ENCODE results near the gene ZNF771.
A peak's percentile ranks its signal among the peaks of the same experiment; 100 is the strongest.

Gene ZNF771

DNA sequence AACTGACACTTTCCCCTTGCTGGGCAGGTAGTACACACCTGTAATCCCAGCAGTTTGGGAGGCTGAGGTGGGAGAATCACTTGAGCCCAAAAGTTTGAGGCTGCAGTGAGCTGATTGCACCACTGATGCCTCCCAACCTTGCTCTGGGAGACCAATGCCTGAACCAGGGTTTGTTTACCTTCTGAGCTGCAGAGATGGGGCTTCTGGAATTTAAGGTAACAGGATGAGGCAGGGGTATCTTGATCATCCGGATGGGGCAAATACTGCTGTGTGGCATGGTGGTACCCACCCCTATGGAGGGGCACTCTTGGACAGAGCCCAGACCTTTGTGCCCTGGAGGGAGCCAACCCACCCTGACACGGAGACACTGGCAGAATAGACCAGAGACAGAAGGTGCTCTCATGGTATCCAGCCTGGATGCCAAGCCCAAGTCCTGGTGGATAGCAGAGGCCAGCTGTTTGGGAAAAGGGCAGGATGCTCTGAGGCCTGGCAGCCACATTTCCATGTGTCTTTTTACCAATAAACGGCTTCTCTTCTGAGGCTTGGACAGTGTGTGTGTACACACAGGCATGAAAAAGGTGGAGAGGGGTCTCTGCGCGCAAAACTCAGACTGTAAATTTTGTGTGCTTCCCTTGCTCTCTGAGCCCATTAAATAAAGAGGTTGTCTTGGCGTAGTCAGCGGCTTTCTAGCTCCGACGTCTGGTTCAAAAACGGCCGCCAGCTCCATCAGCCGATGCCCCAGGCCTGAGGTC is 7.8 kb upstream of the ZNF771 start:
- DNase-seq: no peak

DNA sequence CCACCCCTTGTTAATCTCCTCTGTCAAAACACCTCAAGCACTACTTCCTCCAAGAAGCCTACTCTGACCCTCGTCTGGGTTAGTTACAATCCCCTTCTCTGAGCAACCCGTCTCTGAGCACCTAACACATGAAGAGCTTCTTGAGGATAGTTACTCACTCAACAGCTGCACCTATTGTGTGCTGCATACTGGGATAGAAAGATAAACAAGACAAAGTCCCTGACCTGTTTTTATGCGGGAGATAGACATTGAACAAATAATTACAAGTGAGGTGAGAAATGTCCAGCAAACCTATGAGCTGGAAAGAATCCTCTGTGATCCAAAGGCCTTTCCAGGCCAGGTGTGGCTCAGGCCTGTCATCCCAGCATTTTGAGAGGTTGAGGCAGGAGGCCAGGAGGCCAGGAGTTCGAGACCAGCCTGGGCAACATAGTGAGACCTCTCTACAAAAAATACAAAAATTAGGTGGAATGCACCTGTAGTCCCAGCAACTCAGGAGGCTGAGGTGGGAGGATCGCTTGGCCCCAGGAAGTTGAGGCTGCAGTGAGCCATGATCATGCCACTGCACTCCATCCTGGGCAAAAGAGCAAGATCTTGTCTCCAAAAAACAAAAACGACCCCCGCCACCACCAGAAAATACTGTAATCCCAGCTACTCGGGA is 5.5 kb upstream of the ZNF771 start:
- no peak for DNase-seq

DNA sequence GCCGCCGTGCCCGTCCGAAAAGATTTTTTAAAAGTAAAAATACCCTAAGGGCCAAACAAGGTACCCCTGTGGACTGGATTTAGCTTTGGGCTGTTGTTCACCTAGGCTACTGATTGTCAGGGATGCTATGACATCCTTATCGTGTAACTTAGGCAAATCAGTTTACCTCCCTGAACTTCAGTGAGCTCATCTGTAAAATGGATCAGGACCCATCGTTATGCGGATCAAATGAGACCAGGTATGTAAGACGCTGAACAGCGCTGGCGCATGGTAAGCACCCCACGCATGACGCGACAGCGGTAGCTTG is 658 bp upstream of the ZNF771 start:
- no peak for DNase-seq

DNA sequence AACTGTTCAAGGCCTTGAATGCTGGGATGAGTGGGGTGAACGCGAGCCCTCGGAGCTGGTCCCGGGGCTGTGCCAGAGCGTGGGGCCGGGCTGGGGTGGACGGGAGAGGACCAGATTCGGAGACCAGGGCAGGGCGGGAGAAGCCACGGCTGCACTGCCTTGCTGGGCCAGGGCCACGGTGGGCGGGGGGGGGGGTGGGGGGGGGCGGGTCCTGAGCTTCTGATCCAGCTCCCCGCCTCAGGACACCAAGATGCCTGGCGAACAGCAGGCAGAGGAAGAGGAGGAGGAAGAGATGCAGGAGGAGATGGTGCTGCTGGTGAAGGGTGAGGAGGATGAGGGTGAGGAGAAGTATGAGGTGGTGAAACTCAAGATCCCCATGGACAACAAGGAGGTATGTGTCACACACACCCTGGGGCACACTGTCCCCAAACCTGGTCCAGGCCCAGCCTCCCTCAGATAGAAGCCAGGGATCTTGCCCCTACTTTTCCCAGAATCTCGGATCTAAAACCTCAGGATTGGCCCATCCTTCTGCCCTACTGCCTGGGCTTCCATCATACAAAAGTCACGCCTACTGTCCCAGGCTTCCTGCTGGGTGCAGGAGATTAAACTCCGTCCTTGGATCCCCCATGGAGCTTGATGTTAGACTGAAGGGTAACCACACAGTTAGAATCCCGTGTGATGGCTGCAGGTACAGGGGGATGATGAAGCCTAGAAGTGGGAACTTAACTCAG is 563 bp downstream of the ZNF771 start:
- no peak for DNase-seq

DNA sequence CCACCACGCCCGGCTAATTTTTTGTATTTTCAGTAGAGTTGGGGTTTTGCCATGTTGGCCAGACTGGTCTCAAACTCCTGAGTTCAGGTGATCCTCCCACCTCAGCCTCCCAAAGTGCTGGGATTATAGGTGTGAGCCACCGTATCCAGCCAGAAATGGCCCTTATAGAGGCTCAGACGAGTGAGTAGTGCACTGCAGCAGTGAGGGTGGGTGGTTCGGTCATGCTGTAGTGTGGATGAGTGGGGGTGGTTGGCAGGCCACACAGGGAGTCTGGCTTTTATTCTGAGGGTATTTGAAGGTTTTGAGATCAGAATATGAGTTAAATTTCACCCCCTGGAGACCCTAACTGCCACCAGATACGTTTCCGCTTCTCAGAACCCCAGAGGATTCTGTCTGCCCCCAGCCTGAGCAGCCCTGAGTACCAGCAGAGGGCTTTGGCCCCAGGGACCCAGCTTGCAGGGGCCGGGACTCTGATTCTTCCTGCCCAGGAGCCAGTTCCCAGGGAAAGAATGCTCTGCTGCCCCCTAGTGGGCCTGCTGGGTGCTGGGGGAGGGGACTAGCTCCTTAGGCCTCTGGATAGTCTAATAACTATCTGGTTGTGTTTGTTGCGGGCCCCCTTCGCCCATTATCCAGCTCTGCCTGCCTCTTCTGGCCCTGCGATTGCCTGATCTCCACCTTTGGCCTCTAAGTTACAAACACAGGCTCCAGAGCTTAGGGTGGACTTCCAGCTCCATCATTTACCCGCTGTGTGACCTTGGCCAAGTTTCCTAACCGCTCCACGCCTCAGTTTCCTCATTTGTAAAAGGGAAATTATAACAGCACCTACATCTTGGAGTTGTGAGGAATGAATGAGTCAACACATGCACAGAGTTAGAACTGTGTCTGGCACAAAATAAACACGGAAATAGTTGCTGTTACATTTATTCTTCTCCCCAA is 2.0 kb downstream of the ZNF771 start:
- DNase-seq: peak; percentile 95

DNA sequence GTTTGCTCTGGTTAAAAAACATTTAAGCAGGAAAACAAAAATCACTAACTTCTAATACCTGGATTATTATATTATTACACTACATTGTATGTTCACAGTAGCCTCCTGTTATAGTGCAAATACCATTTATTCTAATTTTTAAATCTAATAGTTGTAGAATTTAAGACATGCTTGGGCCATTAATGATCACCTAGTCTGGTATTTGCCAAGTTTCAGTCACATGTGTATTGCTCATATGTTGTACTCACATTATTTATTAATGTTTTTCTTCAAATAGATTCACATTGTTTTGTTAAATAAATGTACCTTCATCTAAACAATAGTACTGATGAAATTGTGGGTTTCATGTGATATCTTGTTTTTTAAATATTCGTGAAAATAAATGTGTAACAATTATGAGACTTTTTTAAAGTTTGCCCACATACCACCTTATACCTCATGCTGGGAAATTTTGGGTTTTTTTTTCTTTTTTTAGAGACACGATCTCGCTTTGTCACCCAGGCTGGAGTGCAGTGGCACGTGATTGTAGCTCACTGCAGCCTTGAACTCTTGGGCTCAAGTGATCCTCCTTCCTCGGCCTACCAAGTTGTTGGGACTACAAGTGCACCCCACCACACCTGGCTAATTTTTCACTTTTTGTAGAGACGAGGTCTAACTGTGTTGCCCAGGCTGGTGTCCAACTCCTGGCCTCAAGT is 5.9 kb downstream of the ZNF771 start:
- DNase-seq: no peak

DNA sequence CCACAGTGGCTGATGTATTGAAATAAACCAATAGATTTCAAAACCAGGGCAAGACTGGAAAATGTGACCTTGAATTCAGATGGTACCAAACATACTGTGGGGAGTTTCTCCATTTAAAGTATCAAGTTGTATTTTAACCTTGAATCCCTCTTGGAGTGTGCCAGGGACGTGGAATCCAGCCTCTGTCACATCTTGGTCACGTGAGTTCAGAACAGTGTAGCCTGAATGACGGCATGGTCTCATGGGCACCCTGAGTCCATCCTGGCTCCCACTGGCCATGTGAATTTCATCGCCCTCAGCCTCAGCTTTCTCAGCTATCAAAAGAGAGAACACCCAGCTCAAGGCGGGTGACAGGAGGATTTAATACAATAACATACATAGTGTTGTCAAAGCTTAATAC is 6.8 kb downstream of the ZNF771 start:
- no peak for DNase-seq

DNA sequence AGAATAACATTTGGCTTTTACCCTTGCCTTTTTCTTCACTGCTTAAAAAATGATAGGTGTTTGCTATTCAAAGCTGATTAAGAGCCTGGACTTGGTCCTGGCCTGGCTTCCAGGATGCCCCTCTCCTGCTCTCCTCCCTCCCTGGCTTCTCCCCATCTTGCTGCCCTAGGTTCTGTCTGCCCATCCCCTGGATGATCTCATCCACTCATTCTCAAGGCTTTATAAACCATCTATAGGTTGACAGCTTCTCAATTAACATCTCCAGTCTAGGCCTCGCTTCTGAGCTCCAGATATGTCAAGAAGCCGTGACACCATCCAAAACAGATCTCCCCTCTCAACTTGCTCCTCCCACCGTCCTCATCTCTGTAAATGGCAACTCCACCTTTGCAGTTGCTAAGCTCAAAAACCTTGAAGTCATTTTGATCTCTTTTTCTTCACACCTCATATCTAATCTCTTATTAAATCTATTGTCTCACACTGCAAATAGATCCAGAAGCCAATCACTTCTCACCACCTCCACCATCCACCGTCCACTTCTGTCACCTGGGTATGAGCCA is 8.7 kb downstream of the ZNF771 start:
- no peak for DNase-seq

DNA sequence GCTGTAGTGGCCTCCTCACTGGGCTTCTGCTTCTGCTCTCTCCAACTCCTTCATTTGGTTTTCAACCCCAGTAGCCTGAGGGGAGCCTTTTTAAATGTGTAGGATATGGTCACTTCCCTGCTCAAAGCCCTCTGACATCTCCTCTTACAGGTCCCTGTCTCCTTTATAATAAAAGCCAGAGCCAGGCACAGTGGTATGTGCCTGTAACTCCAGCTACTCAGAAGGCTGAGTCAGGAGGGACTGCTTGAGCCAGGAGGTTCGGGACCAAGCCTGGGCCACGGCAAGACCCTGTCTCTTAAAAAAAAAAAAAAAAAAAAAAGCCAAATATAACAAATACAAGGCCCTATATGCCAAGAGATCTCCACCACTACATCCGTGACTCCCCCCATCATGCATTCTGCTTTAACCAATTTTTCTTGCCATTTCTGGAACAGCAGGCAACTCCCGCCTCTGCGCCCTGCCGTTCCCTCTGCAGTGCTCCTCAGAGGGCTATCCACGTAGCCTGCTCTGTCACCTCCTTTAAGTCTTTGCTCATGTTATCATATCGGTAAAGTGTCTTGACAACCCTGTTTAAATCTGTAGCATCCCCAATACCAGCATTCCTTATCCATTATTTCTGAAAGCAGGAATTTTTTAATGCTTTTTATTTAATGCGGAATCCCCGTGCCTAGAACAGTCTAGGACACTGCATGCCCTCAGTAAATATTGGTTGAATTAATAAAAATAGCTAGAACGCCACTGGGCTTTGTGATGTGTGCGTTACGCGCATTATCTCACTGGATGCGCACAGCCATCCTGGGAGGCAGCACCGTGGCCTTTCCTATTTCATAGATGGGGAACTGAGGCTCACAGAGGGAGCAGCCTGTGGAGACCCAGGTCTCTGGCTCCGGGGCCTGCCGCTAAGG is 9.5 kb downstream of the ZNF771 start:
- no peak for DNase-seq

DNA sequence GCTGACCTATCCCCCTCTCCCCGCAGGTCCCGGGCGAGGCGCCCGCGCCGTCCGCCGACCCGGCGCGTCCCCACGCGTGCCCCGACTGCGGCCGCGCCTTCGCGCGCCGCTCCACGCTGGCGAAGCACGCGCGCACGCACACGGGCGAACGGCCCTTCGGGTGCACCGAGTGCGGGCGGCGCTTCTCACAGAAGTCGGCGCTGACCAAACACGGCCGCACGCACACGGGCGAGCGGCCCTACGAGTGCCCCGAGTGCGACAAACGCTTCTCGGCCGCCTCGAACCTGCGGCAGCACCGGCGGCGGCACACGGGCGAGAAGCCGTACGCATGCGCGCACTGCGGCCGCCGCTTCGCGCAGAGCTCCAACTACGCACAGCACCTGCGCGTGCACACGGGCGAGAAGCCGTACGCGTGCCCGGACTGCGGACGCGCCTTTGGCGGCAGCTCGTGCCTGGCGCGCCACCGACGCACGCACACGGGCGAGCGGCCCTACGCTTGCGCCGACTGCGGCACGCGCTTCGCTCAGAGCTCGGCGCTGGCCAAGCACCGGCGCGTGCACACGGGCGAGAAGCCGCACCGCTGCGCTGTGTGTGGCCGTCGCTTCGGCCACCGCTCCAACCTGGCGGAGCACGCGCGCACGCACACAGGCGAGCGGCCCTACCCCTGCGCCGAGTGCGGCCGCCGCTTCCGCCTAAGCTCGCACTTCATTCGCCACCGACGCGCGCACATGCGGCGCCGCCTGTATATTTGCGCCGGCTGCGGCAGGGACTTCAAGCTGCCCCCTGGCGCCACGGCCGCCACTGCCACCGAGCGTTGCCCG is 10.3 kb downstream of the ZNF771 start:
- peak; percentile 92 for DNase-seq

DNA sequence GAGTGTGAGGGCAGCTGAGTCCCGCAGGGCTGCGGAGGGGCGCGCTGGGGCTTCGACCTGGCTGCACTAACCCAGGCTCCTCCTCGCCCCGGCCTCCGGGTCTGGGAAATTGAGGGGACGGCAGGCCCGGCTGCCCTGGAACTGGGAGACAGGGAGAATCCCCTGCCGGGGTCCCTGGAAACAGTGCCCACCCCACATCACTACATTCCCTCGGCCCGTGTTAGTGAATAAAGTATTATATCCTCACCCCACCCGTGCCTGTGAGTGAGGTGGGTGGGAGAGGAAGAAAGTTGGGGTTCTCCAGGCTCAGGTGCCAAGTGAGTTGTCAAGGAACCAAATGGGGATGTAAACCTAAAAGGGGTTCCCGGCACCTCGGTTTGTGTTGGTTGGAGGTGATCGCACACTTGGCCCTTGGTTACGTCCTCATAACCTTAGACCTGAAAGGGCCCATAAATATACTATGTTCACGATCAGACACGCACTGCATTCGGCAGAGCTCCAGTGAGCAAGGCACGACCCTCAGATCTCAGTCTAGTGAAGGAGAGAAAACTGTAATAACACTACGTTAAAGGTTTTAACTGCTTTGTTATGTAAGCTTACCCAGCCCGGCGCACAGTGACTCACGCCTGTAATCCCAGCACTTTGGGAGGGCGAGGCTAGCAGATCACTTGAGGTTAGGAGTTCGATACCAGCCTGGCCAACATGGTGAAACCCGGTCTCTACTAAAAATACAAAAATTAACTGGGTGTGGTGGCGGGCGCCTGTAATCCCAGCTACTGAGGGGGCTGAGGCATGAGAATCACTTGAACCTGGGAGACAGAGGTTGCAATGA is 11.2 kb downstream of the ZNF771 start:
- DNase-seq: peak; percentile 27

DNA sequence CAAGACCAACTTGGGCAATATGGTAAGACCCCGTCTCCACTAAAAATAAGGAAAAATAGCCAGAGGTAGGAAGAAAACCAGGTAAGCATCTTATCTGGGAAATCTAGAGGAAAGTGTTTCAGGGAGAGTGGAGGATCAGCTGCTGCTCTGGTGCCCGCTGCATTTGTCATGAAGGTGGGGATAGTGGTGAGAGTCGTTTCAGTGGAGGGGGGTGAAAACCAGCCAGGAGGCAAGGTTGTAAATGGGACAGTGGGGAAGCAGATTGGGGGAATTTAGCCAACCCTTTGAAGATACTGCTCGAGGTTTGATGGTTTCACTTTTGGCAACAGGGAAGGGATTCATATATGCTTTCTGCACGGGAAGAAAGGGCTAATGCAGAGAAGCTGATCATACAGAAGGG is 13.6 kb downstream of the ZNF771 start:
- no peak for DNase-seq

DNA sequence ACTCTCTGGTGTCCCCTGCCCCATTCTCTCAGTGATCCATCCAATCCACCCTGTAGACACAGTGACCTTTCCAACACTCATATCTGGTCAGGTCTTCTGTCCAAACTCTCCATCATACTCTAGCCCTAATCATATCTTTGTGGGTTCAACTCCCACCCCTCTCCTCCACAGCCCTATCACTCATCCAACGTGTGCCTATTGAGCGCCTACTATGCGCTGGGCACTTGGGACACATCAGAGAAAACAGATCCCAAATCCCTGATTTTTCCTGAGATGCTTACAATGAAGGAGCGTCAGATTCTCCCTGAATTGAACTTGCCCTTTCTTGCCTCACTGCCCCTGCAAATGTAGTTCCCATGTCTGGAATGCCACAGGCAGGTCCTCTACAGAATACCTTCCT is 20.6 kb downstream of the ZNF771 start:
- no peak for DNase-seq

DNA sequence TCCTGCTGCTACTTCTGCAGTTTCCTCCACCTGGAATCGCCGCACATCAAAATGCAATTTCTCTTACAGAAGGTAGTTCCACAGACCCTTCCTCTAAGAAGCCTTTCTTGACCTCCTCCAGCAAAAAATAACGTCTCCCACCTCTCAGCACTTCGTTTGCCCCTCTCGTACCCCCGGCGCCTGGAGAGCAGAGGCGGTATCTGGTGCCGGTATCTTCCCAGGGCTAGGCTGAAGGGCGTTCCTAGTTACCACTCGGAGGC is 21.9 kb downstream of the ZNF771 start:
- no peak for DNase-seq

DNA sequence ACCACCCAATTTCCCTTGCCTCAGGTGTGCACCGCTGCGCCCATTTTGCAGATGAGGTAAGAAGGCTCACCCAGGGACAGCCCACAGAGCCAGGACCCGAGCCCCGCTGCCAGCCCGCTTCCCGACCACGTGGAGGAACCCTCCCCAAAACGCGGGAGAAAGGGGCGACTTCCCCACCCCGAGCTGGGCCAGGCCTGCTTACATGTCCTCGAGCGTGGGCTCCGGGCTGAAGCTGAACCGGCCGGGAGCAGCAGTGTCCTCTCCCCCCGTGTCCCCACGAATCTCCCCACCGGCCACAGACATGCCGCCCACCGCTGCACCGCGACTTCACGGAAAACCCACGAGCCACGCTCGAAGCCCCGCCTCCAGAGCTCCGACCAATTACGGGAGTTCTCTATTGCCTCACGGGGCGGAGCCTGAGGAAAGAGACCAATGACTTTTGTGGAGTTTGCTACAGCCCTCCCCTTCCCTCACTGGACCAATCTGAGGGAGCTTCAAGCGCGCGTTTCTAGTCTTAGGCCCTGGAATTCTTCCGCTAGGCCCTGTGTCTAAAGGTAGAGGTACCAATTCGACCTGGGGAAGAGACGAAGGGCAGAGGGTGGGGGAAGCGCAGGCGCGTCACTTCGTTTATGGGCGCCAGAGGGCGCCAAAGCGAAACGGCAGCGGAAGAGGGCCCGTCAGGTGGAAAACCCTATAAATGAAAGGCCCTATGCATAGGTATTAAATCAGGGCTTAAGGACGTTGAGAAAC is 22.4 kb downstream of the ZNF771 start, which contains the start of gene DCTPP1:
DCTPP1 (minus strand) TSS at position 353 of the 750 bp plus-strand sequence; CDS start at position 303, 50 bp downstream.
- DNase-seq: peak; percentile 98

DNA sequence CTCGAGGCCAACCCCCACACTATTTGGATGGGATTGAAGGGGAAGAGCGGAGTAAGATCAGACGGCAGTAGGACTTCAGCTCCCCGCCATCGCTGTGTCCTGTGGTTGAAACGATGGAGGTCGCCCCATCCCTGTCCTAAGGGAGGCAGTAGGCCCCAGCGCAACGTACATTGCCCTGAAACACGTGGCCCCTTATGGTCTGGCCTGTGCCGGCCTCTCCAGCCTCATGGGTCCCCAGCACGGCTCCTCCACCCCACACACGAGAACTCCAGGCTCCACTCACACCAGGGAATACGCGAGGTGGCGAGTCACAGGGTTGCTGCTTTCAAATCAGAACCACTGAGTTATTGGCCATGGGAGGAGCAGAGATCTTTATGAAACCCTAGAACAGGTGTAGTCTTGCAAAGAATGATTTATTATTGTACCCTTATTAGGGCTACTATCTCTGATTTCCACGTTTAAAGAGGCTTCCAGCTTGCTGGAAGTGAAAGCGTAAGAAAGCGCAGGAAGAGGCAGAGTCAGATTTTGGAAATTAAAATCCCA is 23.1 kb downstream of the ZNF771 start:
- DNase-seq: peak; percentile 49

DNA sequence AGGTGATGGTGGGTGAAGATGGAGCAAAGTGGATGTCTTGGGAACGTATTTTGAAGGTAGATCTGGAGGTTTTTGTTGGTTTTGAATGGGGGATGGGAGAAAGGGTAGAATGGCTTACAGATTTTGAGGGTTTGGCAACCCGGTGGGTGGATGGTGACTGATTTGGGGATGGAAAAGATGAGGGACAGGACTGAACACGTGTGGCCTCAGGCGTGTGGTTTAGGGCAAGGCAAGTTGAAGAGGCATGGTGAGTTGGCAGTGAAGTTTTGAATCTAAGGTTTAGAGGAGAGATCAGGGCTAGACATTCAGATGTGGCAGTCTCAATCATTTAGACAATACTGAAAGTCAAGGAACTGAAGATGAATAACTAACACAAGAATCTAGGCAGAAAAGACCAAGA is 27.4 kb downstream of the ZNF771 start:
- DNase-seq: peak; percentile 89

DNA sequence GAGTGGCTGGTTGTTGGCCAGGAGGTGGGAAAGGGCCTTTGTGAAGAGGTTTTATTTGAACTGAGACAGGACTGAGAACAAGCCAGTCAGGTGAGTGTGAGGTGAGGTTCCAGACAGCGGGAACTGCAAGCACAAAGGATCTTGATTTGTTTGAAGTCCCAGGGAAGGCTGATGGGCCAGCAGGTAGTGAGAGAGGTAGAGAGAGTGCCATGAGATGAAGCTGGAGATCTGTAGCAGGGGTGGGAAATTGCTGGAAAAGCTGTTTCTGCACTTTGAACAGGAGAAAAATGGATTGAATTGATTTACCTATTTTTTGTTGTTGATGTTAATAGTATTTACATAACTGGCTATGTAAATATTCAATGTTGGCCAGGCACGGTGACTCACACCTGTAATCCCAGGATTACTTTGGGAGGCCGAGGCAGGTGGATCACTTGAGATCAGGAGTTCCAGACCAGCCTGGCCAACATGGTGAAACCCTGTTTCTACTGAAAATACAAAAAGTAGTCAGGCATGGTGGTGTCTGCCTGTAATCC is 30.2 kb downstream of the ZNF771 start:
- DNase-seq: no peak

Data from activated CD4-positive, alpha-beta T cell treated with anti-CD3 and anti-CD28 coated beads for 48 hours (primary cell).